ENCODE measurements around the gene IFNL4.

IFNL4 gene

GRCh38 chr19:39248806-39249205 is at the start of gene IFNL4:
Gene IFNL4 (minus strand): TSS chr19:39248856.
- H3K9me3 Mint-ChIP-seq, result no peaks in the 10 kb centered on the region
- H3K36me3 Mint-ChIP-seq (ENCODE audit: low read depth), result no peaks in the 10 kb centered on the region
- no peak for TF ChIP-seq CTCF (IDR thresholded peaks at IDR 0.05)
- no peaks in the 10 kb centered on the region for H3K4me1 Mint-ChIP-seq
- H3K27me3 Mint-ChIP-seq (ENCODE audit: low read depth, poor library complexity), result peaks cover 89% of the 10 kb centered on the region
- peak within 1 kb of the TSS; percentile 39 for H3K4me3 Mint-ChIP-seq
- no peak within 1 kb of the TSS for H3K27ac Mint-ChIP-seq
- DNase-seq, result no peak

- peaks cover 7% of the 10 kb centered on the region for H3K4me1 Mint-ChIP-seq
- TF ChIP-seq CTCF (IDR thresholded peaks at IDR 0.05), result no peak
- H3K27me3 Mint-ChIP-seq (ENCODE audit: low read depth, poor library complexity), result peaks cover 45% of the 10 kb centered on the region
- H3K4me3 Mint-ChIP-seq, result no peak overlapping the region
- no peak for DNase-seq
- H3K27ac Mint-ChIP-seq, result no peak overlapping the region
- no peaks in the 10 kb centered on the region for H3K9me3 Mint-ChIP-seq
- H3K36me3 Mint-ChIP-seq (ENCODE audit: low read depth), result no peaks in the 10 kb centered on the region
These were observed 49.4 kb upstream of the IFNL4 start for GRCh38 chr19:39297931-39298634.

GRCh38 chr19:39296906-39297305 is 48.2 kb upstream of the IFNL4 start:
- H3K27me3 Mint-ChIP-seq (ENCODE audit: low read depth, poor library complexity), result peaks cover 52% of the 10 kb centered on the region
- H3K4me1 Mint-ChIP-seq, result peaks cover 7% of the 10 kb centered on the region
- no peaks in the 10 kb centered on the region for H3K36me3 Mint-ChIP-seq (ENCODE audit: low read depth)
- no peak for TF ChIP-seq CTCF (IDR thresholded peaks at IDR 0.05)
- H3K27ac Mint-ChIP-seq, result no peak overlapping the region
- H3K4me3 Mint-ChIP-seq, result no peak overlapping the region
- no peaks in the 10 kb centered on the region for H3K9me3 Mint-ChIP-seq
- DNase-seq, result no peak

- H3K9me3 Mint-ChIP-seq, result no peaks in the 10 kb centered on the region
- H3K27ac Mint-ChIP-seq, result no peak within 1 kb of the TSS
These were observed 47.5 kb upstream of the IFNL4 start, which contains the start of gene IFNL1 for GRCh38 chr19:39296055-39296645. Gene IFNL1 (plus strand): TSS chr19:39296407. CDS start chr19:39296422, 15 bp downstream.

GRCh38 chr19:39293394-39293793 is 44.7 kb upstream of the IFNL4 start:
- Mint-ChIP-seq H3K4me1 (peaks cover 3% of the 10 kb centered on the region), H3K9me3 (no peaks in the 10 kb centered on the region), H3K36me3 (ENCODE audit: low read depth) (no peaks in the 10 kb centered on the region), H3K4me3 (no peak overlapping the region), H3K27ac (no peak overlapping the region), H3K27me3 (ENCODE audit: low read depth, poor library complexity) (peaks cover 75% of the 10 kb centered on the region)
- no peak for TF ChIP-seq CTCF (IDR thresholded peaks at IDR 0.05)
- DNase-seq, result no peak

More at GRCh38 chr19:39296055-39296645, 47.5 kb upstream of the IFNL4 start, which contains the start of gene IFNL1:
- H3K27me3 Mint-ChIP-seq (ENCODE audit: low read depth, poor library complexity), result peaks cover 55% of the 10 kb centered on the region
- no peaks in the 10 kb centered on the region for H3K36me3 Mint-ChIP-seq (ENCODE audit: low read depth)
- H3K4me3 Mint-ChIP-seq, result no peak within 1 kb of the TSS
- TF ChIP-seq CTCF (IDR thresholded peaks at IDR 0.05), result no peak
- no peak for DNase-seq
- peaks cover 7% of the 10 kb centered on the region for H3K4me1 Mint-ChIP-seq
